ENCODE data around the gene CAMTA1.
"Not testable (repeated sequence)": the region's sequence is repeated elsewhere in the genome, so short reads cannot be mapped to it uniquely, and the experiment has no call there.

The CAMTA1 gene

GRCh38 chr1:7674972-7675371 is 889.7 kb downstream of the CAMTA1 start:
- no peak for DNase-seq (ENCODE audit: low read depth, low spot score)

- DNase-seq (ENCODE audit: low read depth, low spot score), result no peak
Measured at GRCh38 chr1:7675431-7676273, 890.4 kb downstream of the CAMTA1 start.

- no peak for DNase-seq (ENCODE audit: low read depth, low spot score)
Measured at GRCh38 chr1:7676274-7676945, 891.2 kb downstream of the CAMTA1 start.

GRCh38 chr1:7677111-7677510 is 891.9 kb downstream of the CAMTA1 start:
- DNase-seq (ENCODE audit: low read depth, low spot score), result no peak

- DNase-seq (ENCODE audit: low read depth, low spot score), result no peak
Measured at GRCh38 chr1:7677815-7678214, 892.6 kb downstream of the CAMTA1 start.

GRCh38 chr1:7678491-7679158 is 893.4 kb downstream of the CAMTA1 start:
- DNase-seq (ENCODE audit: low read depth, low spot score), result no peak

- DNase-seq (ENCODE audit: low read depth, low spot score), result no peak
Measured at GRCh38 chr1:7679159-7679872, 894.1 kb downstream of the CAMTA1 start.

GRCh38 chr1:7679873-7680206 is 894.6 kb downstream of the CAMTA1 start:
- no peak for DNase-seq (ENCODE audit: low read depth, low spot score)

GRCh38 chr1:7680207-7680954 is 895.1 kb downstream of the CAMTA1 start:
- DNase-seq (ENCODE audit: low read depth, low spot score), result no peak

- DNase-seq (ENCODE audit: low read depth, low spot score), result no peak
Measured at GRCh38 chr1:7680955-7681268, 895.7 kb downstream of the CAMTA1 start.

- DNase-seq (ENCODE audit: low read depth, low spot score), result no peak
Measured at GRCh38 chr1:7681401-7681800, 896.1 kb downstream of the CAMTA1 start.

GRCh38 chr1:7683521-7683920 is 898.3 kb downstream of the CAMTA1 start:
- no peak for DNase-seq (ENCODE audit: low read depth, low spot score)

- DNase-seq (ENCODE audit: low read depth, low spot score), result no peak
Measured at GRCh38 chr1:7684132-7684531, 898.9 kb downstream of the CAMTA1 start.

GRCh38 chr1:7684861-7685635 is 899.8 kb downstream of the CAMTA1 start:
- DNase-seq (ENCODE audit: low read depth, low spot score), result no peak

GRCh38 chr1:7686301-7686850 is 901.1 kb downstream of the CAMTA1 start:
- DNase-seq (ENCODE audit: low read depth, low spot score), result no peak

GRCh38 chr1:7687411-7687810 is 902.2 kb downstream of the CAMTA1 start:
- DNase-seq (ENCODE audit: low read depth, low spot score), result no peak

- no peak for DNase-seq (ENCODE audit: low read depth, low spot score)
Measured at GRCh38 chr1:7688659-7689058, 903.4 kb downstream of the CAMTA1 start.

GRCh38 chr1:7689307-7689706 is 904.1 kb downstream of the CAMTA1 start:
- not testable (repeated sequence) for DNase-seq (ENCODE audit: low read depth, low spot score)

GRCh38 chr1:7690076-7690475 is 904.8 kb downstream of the CAMTA1 start:
- DNase-seq (ENCODE audit: low read depth, low spot score), result no peak

- DNase-seq (ENCODE audit: low read depth, low spot score), result no peak
Measured at GRCh38 chr1:7690496-7691182, 905.4 kb downstream of the CAMTA1 start.

All from smooth muscle cell of the brain vasculature (primary cell).